NB4 (cell line): ENCODE results near the gene GOLGA7B.

Source experiments
- DNase-seq: peaks from one replicate; pipeline ENCODE4 v3.0.0; 2010; ENCODE audit warnings: low read depth
- H3K4me3 ChIP-seq: one replicate; pipeline ENCODE4 v1.5.1; 2011; ENCODE audit warnings: mild to moderate bottlenecking, low read depth, low read length, moderate library complexity
- MYC ChIP-seq: IDR thresholded peaks from 2 replicates; pipeline ENCODE4 v1.6.1; 2011; ENCODE audit warnings: low read depth, low read length
- POLR2A ChIP-seq: IDR thresholded peaks from 2 replicates; pipeline ENCODE4 v1.6.1; 2011; ENCODE audit warnings: mild to moderate bottlenecking; ENCODE audit not compliant: insufficient read length; ENCODE audit errors: extremely low read depth
- TF ChIP-seq, protein P1 (sequence below): IDR thresholded peaks from 2 replicates; pipeline ENCODE4 v1.6.1; 2011; ENCODE audit warnings: low read depth, low read length
- TF ChIP-seq, protein P2 (sequence below): IDR thresholded peaks from one replicate; pipeline ENCODE4 v1.5.1; 2012; ENCODE audit warnings: low read depth, low read length

GOLGA7B gene

DNA sequence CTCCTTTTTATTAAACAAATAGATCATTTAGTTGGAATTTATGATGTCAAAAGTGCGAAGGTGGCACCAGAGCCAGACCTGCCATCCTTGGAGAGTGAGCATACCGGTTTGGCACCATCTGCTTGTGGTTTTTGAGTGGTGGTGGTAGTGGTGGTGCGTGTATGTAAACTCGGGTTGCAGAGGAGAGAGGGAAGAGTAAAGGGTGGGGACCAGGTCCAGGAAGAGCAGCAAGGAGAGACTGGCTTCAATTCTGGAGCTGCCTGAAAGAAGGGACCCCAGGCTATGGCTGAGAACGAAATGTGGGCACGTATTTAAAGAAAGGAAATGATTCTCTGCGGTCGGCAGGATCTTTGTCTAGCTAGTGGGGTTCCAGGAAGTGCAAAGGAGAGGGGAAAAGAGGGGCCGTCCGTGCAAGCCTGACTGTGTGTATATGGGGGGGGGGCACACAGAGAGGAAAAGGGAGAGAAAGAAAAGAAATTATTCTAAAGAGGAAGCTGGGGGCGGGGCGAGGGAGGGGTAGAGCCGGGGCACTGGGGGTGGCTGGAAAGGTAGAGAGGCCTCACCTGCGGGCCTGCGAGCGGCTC, 448 bp upstream of the GOLGA7B start:
- H3K4me3 ChIP-seq, result peak overlapping the region; percentile 28
- no peak for DNase-seq
- TF ChIP-seq POLR2A (no peak), MYC (no peak)
- TF ChIP-seq, protein P1, sequence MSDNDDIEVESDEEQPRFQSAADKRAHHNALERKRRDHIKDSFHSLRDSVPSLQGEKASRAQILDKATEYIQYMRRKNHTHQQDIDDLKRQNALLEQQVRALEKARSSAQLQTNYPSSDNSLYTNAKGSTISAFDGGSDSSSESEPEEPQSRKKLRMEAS, result no peak
- TF ChIP-seq, protein P2, sequence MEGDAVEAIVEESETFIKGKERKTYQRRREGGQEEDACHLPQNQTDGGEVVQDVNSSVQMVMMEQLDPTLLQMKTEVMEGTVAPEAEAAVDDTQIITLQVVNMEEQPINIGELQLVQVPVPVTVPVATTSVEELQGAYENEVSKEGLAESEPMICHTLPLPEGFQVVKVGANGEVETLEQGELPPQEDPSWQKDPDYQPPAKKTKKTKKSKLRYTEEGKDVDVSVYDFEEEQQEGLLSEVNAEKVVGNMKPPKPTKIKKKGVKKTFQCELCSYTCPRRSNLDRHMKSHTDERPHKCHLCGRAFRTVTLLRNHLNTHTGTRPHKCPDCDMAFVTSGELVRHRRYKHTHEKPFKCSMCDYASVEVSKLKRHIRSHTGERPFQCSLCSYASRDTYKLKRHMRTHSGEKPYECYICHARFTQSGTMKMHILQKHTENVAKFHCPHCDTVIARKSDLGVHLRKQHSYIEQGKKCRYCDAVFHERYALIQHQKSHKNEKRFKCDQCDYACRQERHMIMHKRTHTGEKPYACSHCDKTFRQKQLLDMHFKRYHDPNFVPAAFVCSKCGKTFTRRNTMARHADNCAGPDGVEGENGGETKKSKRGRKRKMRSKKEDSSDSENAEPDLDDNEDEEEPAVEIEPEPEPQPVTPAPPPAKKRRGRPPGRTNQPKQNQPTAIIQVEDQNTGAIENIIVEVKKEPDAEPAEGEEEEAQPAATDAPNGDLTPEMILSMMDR, result no peak

DNA sequence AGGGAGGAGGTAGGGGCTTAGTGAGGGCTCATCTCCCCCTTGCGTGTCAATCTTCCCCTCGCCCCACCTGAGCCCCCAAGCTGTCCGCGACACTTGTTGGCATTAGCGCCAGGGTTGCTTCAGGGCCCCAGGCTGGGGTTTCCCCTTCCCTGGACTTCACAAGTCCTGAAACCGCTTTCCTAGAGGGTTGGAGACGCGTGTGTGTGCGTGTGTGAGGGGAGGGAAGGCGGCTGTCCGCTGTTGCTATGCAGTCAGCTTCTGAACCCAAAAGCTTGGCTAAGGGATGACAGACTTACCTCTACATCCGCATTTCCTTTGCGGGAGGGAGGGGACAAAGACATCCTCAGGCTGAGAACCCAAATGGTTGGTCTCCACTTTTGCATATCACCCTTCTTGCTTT, 803 bp downstream of the GOLGA7B start:
- no peak for TF ChIP-seq MYC
- TF ChIP-seq POLR2A, result no peak
- TF ChIP-seq, protein P1, result no peak
- TF ChIP-seq, protein P2, result no peak
- peak; percentile 29 for DNase-seq
- no peak overlapping the region for H3K4me3 ChIP-seq

DNA sequence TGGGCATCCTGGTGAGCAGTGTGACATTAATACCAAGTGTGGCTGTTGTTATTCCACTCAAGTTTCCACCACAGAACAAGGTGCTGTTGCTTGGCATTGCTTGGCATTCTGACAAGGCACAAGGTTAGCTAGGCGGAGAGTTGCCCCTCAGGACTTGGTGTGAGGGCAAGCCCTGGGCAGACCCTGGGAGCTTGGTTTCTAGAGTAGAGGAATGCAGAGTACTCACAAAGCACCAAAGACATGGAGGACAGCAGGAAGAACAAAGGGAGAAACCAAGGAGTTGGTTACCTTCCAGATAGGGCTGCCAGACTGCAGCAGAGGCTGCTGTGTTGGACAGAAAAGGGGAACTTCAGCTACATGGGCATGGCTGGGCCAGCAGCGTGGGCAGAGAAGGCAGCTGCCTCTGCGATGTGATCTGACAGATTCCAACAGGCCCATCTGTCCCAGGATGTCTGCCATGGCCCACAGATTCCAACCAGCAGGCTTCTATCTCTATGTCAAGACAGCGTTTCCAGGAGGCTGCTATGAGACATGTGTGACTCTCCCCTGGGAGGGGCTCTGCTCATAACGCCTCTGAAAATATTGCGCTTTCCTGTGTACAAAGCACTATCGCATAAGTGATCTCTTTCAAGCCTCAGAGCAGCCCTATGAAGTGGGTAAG, 1.8 kb downstream of the GOLGA7B start:
- peak; percentile 42 for DNase-seq
- no peak overlapping the region for H3K4me3 ChIP-seq
- no peak for TF ChIP-seq MYC
- TF ChIP-seq POLR2A, result no peak
- TF ChIP-seq, protein P1, result no peak
- TF ChIP-seq, protein P2, result no peak

DNA sequence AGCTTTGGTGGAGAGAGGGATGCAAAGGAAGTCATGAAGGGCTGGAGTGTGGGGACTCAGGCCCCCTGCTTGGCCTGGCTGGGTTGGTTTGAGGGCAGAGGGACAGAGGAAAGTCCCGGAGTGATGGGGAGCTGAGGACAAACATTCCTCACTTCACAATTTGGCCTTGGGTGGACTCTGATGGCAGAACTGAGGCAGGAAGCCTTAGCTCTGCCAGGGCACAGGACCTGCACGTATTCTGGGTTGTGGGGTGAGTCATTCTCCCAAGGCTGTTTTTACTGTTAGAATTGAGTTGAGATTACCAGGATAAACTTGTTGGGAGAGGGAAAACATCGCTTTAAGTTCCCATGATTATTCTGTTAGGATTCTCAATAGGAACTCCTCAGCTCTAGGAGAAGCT, 2.6 kb downstream of the GOLGA7B start:
- no peak for DNase-seq
- no peak for TF ChIP-seq POLR2A
- H3K4me3 ChIP-seq, result no peak overlapping the region

DNA sequence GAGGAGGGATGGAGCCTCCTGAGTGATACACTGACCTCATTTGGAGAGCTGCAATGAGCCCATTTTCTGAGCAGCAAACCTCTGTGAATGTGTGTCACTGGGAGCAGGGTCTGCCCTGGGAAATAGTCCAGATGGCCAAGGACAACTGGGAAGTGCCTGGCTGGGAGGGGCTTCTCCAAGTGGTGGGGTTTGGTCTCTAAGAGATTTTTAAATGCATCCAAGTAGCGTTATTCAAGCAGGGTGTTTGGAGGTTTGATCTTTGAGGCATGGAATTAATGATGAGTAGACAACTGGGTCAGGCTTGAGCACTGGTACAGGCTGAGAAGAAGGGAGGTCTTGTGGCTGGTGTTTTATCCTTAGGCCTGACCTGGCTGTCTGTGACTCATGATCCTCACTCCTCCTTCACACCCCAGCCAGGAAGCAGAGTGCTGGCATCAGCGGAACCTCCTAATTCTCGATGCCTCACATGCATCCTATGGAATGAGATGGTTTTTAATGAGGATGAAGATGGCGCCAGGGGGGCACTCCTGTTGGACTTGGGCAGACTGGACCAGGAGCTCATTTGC, 3.3 kb downstream of the GOLGA7B start:
- H3K4me3 ChIP-seq, result no peak overlapping the region
- no peak for DNase-seq
- TF ChIP-seq MYC (no peak), POLR2A (no peak)
- TF ChIP-seq, protein P2, result no peak
- TF ChIP-seq, protein P1, result no peak

DNA sequence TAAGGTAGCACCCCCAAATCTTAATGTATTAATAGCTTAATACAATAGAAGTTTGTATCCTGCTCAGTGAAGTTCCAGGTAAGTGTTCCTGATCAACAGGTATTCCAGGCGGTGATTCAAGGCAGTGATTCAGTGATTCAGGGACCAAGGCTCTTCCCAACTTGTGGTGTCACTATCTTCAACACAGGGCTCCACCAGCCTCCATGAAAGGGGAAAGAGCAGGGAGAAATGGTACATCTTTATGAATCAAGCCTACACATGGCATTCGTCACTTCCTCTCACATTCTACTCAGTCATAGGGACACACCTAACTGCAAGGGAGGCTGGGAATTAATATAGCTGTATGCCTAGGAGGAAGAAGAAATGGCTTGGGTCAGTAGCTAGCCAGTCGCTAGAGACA, 5.1 kb downstream of the GOLGA7B start:
- DNase-seq, result no peak
- TF ChIP-seq, protein P1, result no peak
- TF ChIP-seq MYC (no peak), POLR2A (no peak)
- TF ChIP-seq, protein P2, result no peak
- no peak overlapping the region for H3K4me3 ChIP-seq
